HG02938 (cell line): ENCODE data around the gene ORMDL3.

Source experiments
- ATAC-seq: cut with Tn5 transposase; IDR thresholded peaks from one replicate; pipeline ENCODE4 v1.9.1; 2021; ENCODE audit warnings: mild to moderate bottlenecking, moderate library complexity; ENCODE audit not compliant: unreplicated experiment

Gene ORMDL3

GRCh38 chr17:39927101-39927928 lies at the start of gene ORMDL3, which contains the start of gene LRRC3C:
TSS of gene ORMDL3 (minus strand) at chr17:39927601. CDS start at chr17:39924203, 3,398 bp downstream.
TSS of gene LRRC3C (plus strand) at chr17:39927732. CDS start at chr17:39941524, 13,792 bp downstream.
- no peak for ATAC-seq

- no peak for ATAC-seq
Measured at GRCh38 chr17:39975801-39976200, 48.4 kb upstream of the ORMDL3 start.

- no peak for ATAC-seq
Measured at GRCh38 chr17:39974433-39974832, 47.0 kb upstream of the ORMDL3 start.

GRCh38 chr17:39973496-39973895 lies 46.1 kb upstream of the ORMDL3 start:
- ATAC-seq: no peak

- ATAC-seq: no peak
Measured at GRCh38 chr17:39972271-39972670, 44.9 kb upstream of the ORMDL3 start.

GRCh38 chr17:39971076-39971603 lies 43.7 kb upstream of the ORMDL3 start:
- ATAC-seq: no peak

GRCh38 chr17:39970157-39970692 lies 42.8 kb upstream of the ORMDL3 start:
- ATAC-seq: no peak

GRCh38 chr17:39969375-39969774 lies 42.0 kb upstream of the ORMDL3 start:
- no peak for ATAC-seq

GRCh38 chr17:39968761-39969160 lies 41.4 kb upstream of the ORMDL3 start:
- ATAC-seq: no peak

GRCh38 chr17:39966771-39967170 lies 39.4 kb upstream of the ORMDL3 start:
- ATAC-seq: no peak

GRCh38 chr17:39965017-39965699 lies 37.8 kb upstream of the ORMDL3 start:
- no peak for ATAC-seq

GRCh38 chr17:39963829-39964228 lies 36.4 kb upstream of the ORMDL3 start:
- ATAC-seq: no peak

GRCh38 chr17:39962642-39963220 lies 35.3 kb upstream of the ORMDL3 start, which contains the start of gene GSDMA:
TSS of gene GSDMA (plus strand) at chr17:39963004. CDS start at chr17:39965688, 2,684 bp downstream.
- ATAC-seq: no peak

- no peak for ATAC-seq
Measured at GRCh38 chr17:39960524-39961041, 33.2 kb upstream of the ORMDL3 start.

GRCh38 chr17:39955726-39956225 lies 28.4 kb upstream of the ORMDL3 start:
- no peak for ATAC-seq

GRCh38 chr17:39954876-39955275 lies 27.5 kb upstream of the ORMDL3 start:
- no peak for ATAC-seq

- no peak for ATAC-seq
Measured at GRCh38 chr17:39953471-39953888, 26.1 kb upstream of the ORMDL3 start.

- peak; percentile 79 for ATAC-seq
Measured at GRCh38 chr17:39952680-39953470, 25.5 kb upstream of the ORMDL3 start.

GRCh38 chr17:39951924-39952679 lies 24.7 kb upstream of the ORMDL3 start:
- ATAC-seq: peak; percentile 4
